ENCODE measurements around the gene PIGK.

DNA sequence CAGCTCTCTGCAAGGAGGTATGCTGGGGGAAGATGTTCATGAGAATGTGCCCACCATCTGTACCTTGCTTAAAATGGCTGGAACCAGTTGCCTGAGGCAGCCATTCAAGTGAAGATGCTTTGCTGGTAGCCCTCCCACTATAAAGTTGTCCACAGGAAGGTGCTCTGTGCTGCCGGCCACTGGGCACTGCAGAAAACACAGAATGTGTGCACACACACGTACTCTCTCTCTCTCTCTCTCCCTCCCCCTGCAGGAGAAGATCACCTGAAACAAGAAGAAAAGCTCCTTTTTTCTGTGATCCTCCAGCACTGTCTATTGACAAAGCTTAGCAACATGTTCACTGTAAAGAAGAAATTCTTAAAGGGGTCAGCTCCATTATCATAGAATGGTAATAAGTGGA lies 134.8 kb downstream of the PIGK start:
- TF ChIP-seq CTCF (conservative IDR thresholded peaks at IDR 0.05; ENCODE audit: low read depth, low read length) (no peak), ELK1 (IDR thresholded peaks at IDR 0.05; ENCODE audit: borderline replicate concordance, low read depth, low read length) (no peak), POLR2A (IDR thresholded peaks at IDR 0.05; ENCODE audit: low read depth, low read length) (no peak), RAD21 (IDR thresholded peaks at IDR 0.05; ENCODE audit: low read length) (no peak), RFX5 (IDR thresholded peaks at IDR 0.05; ENCODE audit: low read depth, low read length) (no peak), NFE2L2 (IDR thresholded peaks at IDR 0.05; ENCODE audit: low read depth, low read length) (no peak), CEBPB (IDR thresholded peaks at IDR 0.05; ENCODE audit: low read depth, low read length) (no peak), FOS (IDR thresholded peaks at IDR 0.05; ENCODE audit: low read depth, low read length) (no peak), RCOR1 (IDR thresholded peaks at IDR 0.05; ENCODE audit: insufficient replicate concordance, low read length) (no peak), BHLHE40 (IDR thresholded peaks at IDR 0.05; ENCODE audit: low read depth, low read length) (no peak), MAFK (IDR thresholded peaks at IDR 0.05; ENCODE audit: low read depth, low read length) (no peak), MAZ (IDR thresholded peaks at IDR 0.05; ENCODE audit: borderline replicate concordance, low read depth, low read length) (no peak), MXI1 (IDR thresholded peaks at IDR 0.05; ENCODE audit: borderline replicate concordance, low read depth, low read length) (no peak), CHD1 (IDR thresholded peaks at IDR 0.05; ENCODE audit: low read depth, low read length) (no peak)

Measured in IMR-90 (cell line).